Gastrocnemius medialis (tissue), 4 donors: ENCODE measurements around the gene CRYBG1. TPM values are rescaled to one million over a fixed set of nuclear protein-coding genes. Genes with fewer than 3 reads are reported as not detected.
"Not testable (repeated sequence)": the region's sequence is repeated elsewhere in the genome, so short reads cannot be mapped to it uniquely, and the experiment has no call there.

Source experiments
- ATAC-seq, 2 donors: fragments of 150-250 bp; one replicate each; pipeline ENCODE4 v1.9.1; 2016
- DNase-seq, 2 donors: peaks; one replicate each; pipeline ENCODE4 v3.0.0-alpha.2; 2019
- H3K27ac ChIP-seq, 4 donors: fragments of 200-600 bp; sonication (generic); 1 replicate in 1 of 4; 2 replicates in 3 of 4; pipeline ENCODE4 v1.5.1; 2016 to 2018; ENCODE audit warnings: mild to moderate bottlenecking in 2 of 4, moderate library complexity in 1 of 4
- H3K27me3 ChIP-seq, 3 donors: fragments of 200-600 bp; sonication (generic) in 2 of 3; 1 replicate in 1 of 3; 2 replicates in 2 of 3; pipeline versions ENCODE4 v1.5.1 to v1.6.0; 2016 to 2019; ENCODE audit warnings: mild to moderate bottlenecking in 1 of 3, moderate library complexity in 1 of 3
- H3K36me3 ChIP-seq, 2 donors: fragments of 200-600 bp; sonication (generic) in 1 of 2; one replicate each; pipeline ENCODE4 v1.5.1; 2017 to 2018
- H3K4me1 ChIP-seq, 2 donors: fragments of 200-600 bp; sonication (generic) in 1 of 2; one replicate each; pipeline ENCODE4 v1.5.1; 2016 to 2017; ENCODE audit warnings: mild to moderate bottlenecking in 2 of 2
- H3K4me3 ChIP-seq, 4 donors: fragments of 200-600 bp; sonication (generic) in 3 of 4; 1 replicate in 1 of 4; 2 replicates in 3 of 4; pipeline ENCODE4 v1.5.1; 2016 to 2019; ENCODE audit warnings: mild to moderate bottlenecking in 2 of 4
- H3K9me3 ChIP-seq, 3 donors: fragments of 200-600 bp; sonication (generic) in 2 of 3; 1 replicate in 1 of 3; 2 replicates in 2 of 3; pipeline ENCODE4 v1.5.1; 2016 to 2019
- POLR2A ChIP-seq, 2 donors: fragments of 450-650 bp; IDR thresholded peaks; one replicate each; pipeline ENCODE4 v1.6.1; 2017; ENCODE audit warnings: antibody characterized with exemption in 2 of 2, mild to moderate bottlenecking in 2 of 2, moderate library complexity in 2 of 2
- in situ Hi-C, 4 donors: fragments of 200-750 bp; cut with MboI; loops; one replicate each; pipeline versions ENCODE4 v1.15.0 to v1.8.0; 2017; ENCODE audit warnings: low sequenced_read_pairs in 4 of 4
- intact Hi-C: fragments of 100-400 bp; cut with DNase I; formaldehyde crosslinking; loops from one replicate; pipeline ENCODE4 v1.15.1; 2023; ENCODE audit warnings: low total_unique reads
- total RNA-seq, 4 donors: library from RNA; depleted of rRNA; stranded (reverse); fragments of >200 nt; gene quantifications; one replicate each; pipeline versions ENCODE4 v1.1.0 to v1.2.3, GENCODE V29; 2016
- TF ChIP-seq, protein P1 (sequence below), 5 experiments: fragments of 450-650 bp in 3 of 5; fragments of 200-600 bp in 2 of 5; sonication (generic) in 2 of 5; IDR thresholded peaks in 4 of 5; conservative IDR thresholded peaks in 1 of 5; 1 replicate in 4 of 5; 2 replicates in 1 of 5; pipeline ENCODE4 v1.5.1; 2016 to 2019; ENCODE audit warnings: antibody characterized with exemption in 5 of 5, mild to moderate bottlenecking in 3 of 5, moderate library complexity in 3 of 5

Gene CRYBG1
- total RNA-seq, 4 donors from 2014 or later, result 0.98 to 1.5 (median 1.1) TPM

DNA sequence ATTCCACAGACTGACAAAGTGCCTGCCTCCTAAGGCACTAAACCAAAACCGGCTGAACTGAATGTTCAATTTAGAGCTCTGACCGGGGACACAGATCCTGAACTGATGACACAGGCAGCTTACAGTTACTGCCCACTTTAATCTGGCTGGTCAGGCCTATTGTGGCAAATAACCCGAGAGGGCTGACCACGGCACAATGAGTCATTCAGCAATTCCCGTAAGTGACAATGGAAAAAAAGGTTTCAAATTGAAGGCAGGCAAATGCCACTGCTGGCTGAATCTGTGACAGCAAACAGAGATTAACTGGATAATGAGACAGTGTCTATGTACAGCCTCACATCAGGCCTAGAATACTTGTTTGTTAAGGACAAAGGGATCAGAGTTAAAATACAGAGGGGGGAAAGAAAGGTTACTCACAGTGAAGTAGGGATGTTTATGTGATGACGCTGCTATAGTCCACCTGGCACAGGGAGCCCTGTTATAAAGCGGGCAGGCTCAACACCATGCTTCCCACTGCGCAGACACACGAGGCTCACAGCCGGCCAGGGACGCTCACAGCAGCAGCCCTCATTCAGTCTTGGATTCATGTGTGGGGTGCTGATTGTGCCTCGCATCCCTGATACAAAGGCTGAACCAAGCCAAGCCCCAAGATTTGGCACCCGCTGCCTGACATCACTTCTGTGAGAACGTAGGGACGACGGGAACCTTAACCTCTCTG is 214.4 kb downstream of the CRYBG1 start:
- in situ Hi-C loops, result loop anchor here in 3 of 4 donors (25.0 kb wide), 3 partner anchors 238 to 1138 kb away; partner anchors contain the start of gene ATG5 (in 1 of the 3)

DNA sequence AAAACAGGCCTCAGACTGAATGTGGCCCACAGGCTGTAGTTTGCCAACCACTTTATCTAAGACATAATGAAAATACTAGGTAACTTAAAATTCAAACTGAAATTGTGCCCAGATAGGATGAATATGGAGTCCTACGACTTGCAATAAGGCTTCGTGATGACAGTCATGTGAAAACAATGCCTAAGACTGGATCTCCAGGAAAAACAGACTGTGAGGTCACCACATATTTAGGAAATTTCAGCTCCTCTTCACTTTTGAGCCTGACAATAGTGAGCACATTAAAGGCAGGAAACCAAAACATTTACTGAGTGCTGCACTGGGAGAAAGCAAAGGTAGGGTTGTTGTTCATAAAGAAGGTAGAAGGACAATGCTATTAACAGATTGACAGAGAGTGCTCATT is 218.8 kb downstream of the CRYBG1 start:
- no peak overlapping the region for H3K4me3 ChIP-seq
- ATAC-seq (no peak), DNase-seq (no peak)
- H3K36me3 ChIP-seq, result peaks cover 0 to 7% of the 10 kb centered on the region in 2 donors
- no peak overlapping the region for H3K27ac ChIP-seq
- H3K27me3 ChIP-seq, result no peaks in the 10 kb centered on the region
- in situ Hi-C loops, result loop anchor here in 1 of 4 donors (25.0 kb wide), 1 partner anchor 408 kb away; no protein-coding TSS in a partner anchor
- intact Hi-C loops, result no loop called here
- TF ChIP-seq, protein P1, sequence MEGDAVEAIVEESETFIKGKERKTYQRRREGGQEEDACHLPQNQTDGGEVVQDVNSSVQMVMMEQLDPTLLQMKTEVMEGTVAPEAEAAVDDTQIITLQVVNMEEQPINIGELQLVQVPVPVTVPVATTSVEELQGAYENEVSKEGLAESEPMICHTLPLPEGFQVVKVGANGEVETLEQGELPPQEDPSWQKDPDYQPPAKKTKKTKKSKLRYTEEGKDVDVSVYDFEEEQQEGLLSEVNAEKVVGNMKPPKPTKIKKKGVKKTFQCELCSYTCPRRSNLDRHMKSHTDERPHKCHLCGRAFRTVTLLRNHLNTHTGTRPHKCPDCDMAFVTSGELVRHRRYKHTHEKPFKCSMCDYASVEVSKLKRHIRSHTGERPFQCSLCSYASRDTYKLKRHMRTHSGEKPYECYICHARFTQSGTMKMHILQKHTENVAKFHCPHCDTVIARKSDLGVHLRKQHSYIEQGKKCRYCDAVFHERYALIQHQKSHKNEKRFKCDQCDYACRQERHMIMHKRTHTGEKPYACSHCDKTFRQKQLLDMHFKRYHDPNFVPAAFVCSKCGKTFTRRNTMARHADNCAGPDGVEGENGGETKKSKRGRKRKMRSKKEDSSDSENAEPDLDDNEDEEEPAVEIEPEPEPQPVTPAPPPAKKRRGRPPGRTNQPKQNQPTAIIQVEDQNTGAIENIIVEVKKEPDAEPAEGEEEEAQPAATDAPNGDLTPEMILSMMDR (IDR thresholded peaks at IDR 0.05 in 4 of 5, conservative IDR thresholded peaks at IDR 0.05 in 1 of 5), result no peak
- no peak for TF ChIP-seq POLR2A (IDR thresholded peaks at IDR 0.05)
- H3K9me3 ChIP-seq, result no peaks in the 10 kb centered on the region
- H3K4me1 ChIP-seq, result peaks cover 8 to 23% of the 10 kb centered on the region in 2 donors

More for the DNA sequence above, 214.4 kb downstream of the CRYBG1 start:
- no peaks in the 10 kb centered on the region for H3K27me3 ChIP-seq
- H3K27ac ChIP-seq, result peak overlapping the region; percentile 78 to 86 (median 84)
- DNase-seq, result peak; percentile 57 to 74
- peaks cover 0 to 18% of the 10 kb centered on the region in 2 donors for H3K4me1 ChIP-seq
- peak; percentile 92 to 94 for ATAC-seq
- no peak overlapping the region for H3K4me3 ChIP-seq
- peak in 1 of 2 donors; percentile 19 for TF ChIP-seq POLR2A (IDR thresholded peaks at IDR 0.05)
- TF ChIP-seq, protein P1 (IDR thresholded peaks at IDR 0.05 in 4 of 5, conservative IDR thresholded peaks at IDR 0.05 in 1 of 5), result no peak
- intact Hi-C loops, result no loop called here
- no peaks in the 10 kb centered on the region for H3K9me3 ChIP-seq
- no peaks in the 10 kb centered on the region for H3K36me3 ChIP-seq

- Histone ChIP-seq H3K4me3 (no peak overlapping the region), H3K9me3 (no peaks in the 10 kb centered on the region), H3K27me3 (no peaks in the 10 kb centered on the region), H3K4me1 (peaks cover 7 to 8% of the 10 kb centered on the region in 2 donors), H3K36me3 (peaks cover 0 to 7% of the 10 kb centered on the region in 2 donors), H3K27ac (peak overlapping the region; percentile 37 to 65 (median 42))
- DNase-seq, result no peak
- intact Hi-C loops (no loop called here), in situ Hi-C loops (loop anchor here in 1 of 4 donors (25.0 kb wide), 1 partner anchor 406 kb away; no protein-coding TSS in a partner anchor)
- peak in 1 of 2 donors; percentile 42 for ATAC-seq
- no peak for TF ChIP-seq POLR2A (IDR thresholded peaks at IDR 0.05)
- TF ChIP-seq, protein P1 (IDR thresholded peaks at IDR 0.05 in 4 of 5, conservative IDR thresholded peaks at IDR 0.05 in 1 of 5), result no peak
Observed at GRCh38 chr6:106581468-106581867, 221.0 kb downstream of the CRYBG1 start.

DNA sequence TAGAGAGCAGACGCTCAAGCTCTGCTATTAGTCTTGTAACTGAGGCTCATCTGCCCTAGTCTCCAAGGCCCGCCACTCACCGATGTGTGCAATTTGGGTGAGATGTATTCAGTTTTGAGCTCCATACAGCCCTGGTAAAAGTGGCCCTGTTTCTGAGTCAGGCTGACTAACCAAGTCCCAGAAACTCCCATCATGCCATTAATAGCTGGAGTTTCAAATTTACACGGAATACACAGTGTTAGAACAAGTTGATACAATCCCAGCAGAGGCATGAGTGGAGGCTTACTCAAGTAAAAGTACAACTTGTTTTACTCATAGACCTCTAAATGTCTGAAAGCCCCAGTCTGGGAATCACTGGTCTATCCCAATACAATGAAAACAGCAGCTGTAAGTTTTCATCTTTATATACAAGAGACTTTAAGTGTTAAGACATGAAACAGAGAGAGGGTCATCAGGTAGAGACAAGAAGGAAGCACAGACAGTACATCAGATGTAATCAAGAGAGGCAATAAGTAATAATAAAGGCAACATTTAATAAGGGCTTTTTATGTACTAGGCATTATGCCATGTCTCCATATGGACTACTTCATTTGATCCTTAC is 226.4 kb downstream of the CRYBG1 start:
- no peak overlapping the region for H3K4me3 ChIP-seq
- H3K36me3 ChIP-seq, result peaks cover 0 to 17% of the 10 kb centered on the region in 2 donors
- no peaks in the 10 kb centered on the region for H3K9me3 ChIP-seq
- peaks cover 3 to 13% of the 10 kb centered on the region in 2 donors for H3K4me1 ChIP-seq
- H3K27me3 ChIP-seq, result no peaks in the 10 kb centered on the region
- ATAC-seq (no peak), DNase-seq (no peak)
- intact Hi-C loops (no loop called here), in situ Hi-C loops (loop anchor here in 1 of 4 donors (25.0 kb wide), 1 partner anchor 400 kb away; no protein-coding TSS in a partner anchor)
- no peak overlapping the region for H3K27ac ChIP-seq
- TF ChIP-seq, protein P1 (IDR thresholded peaks at IDR 0.05 in 4 of 5, conservative IDR thresholded peaks at IDR 0.05 in 1 of 5), result no peak
- TF ChIP-seq POLR2A (IDR thresholded peaks at IDR 0.05), result no peak

- H3K27ac ChIP-seq, H3K9me3 ChIP-seq, ATAC-seq, DNase-seq, H3K4me3 ChIP-seq, H3K27me3 ChIP-seq, intact Hi-C loops: not testable (repeated sequence)
- in situ Hi-C loops, result loop anchor here in 1 of 4 donors (25.0 kb wide), 1 partner anchor 398 kb away; no protein-coding TSS in a partner anchor
- peaks cover 3 to 14% of the 10 kb centered on the region in 2 donors for H3K4me1 ChIP-seq
- peaks cover 0 to 11% of the 10 kb centered on the region in 2 donors for H3K36me3 ChIP-seq
Observed at GRCh38 chr6:106588937-106589336, 228.4 kb downstream of the CRYBG1 start.
